Memory B cell (primary cell): ENCODE data around the gene ARL14EP.

Source experiments
- ATAC-seq: fragments of 150-1000 bp; cut with Tn5 transposase; 2 replicates; pipeline ENCODE4 v1.10.0; 2021; ENCODE audit warnings: low read depth, mild to moderate bottlenecking, moderate library complexity
- DNase-seq, 2 donors: peaks; one replicate each; pipeline ENCODE4 v3.0.0; 2022; ENCODE audit warnings: low spot score in 2 of 2
- H3K27ac Mint-ChIP-seq: one replicate; pipeline ENCODE4 v1.8.0; 2022; ENCODE audit warnings: mild to moderate bottlenecking, moderate library complexity, mixed read lengths
- H3K27me3 Mint-ChIP-seq: one replicate; pipeline ENCODE4 v1.8.0; 2022; ENCODE audit warnings: mixed read lengths
- H3K36me3 Mint-ChIP-seq: one replicate; pipeline ENCODE4 v1.8.0; 2022; ENCODE audit warnings: mild to moderate bottlenecking, mixed read lengths
- H3K4me1 Mint-ChIP-seq: one replicate; pipeline ENCODE4 v1.8.0; 2022; ENCODE audit warnings: mixed read lengths
- H3K4me3 Mint-ChIP-seq: one replicate; pipeline ENCODE4 v1.8.0; 2022; ENCODE audit warnings: mild to moderate bottlenecking, moderate library complexity, mixed read lengths
- H3K9me3 Mint-ChIP-seq: one replicate; pipeline ENCODE4 v1.8.0; 2022; ENCODE audit warnings: mixed read lengths

ARL14EP gene

DNA sequence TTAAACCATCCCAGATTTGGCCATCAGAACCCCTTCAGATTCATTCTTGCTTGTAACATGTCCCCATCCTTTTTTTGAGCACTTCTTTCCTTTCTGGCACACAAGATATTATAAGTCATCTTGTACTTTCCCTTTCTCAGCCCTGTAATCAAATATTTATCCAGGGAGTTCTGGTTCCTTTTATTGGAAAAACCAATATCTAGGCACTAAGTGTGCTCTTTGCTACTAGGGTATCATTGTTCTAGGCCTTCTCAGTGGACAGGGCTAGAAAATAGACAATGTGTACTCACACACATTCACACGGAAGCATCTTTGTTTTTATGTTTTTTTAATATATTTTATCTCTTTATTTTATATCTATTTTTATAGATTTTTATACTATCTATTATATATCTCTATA, 47.3 kb downstream of the ARL14EP start:
- Mint-ChIP-seq H3K27me3 (peaks cover 1% of the 10 kb centered on the region), H3K4me1 (no peaks in the 10 kb centered on the region), H3K4me3 (no peak overlapping the region), H3K9me3 (peaks cover 7% of the 10 kb centered on the region), H3K36me3 (no peaks in the 10 kb centered on the region), H3K27ac (no peak overlapping the region)
- no peak for ATAC-seq
- DNase-seq: no peak

DNA sequence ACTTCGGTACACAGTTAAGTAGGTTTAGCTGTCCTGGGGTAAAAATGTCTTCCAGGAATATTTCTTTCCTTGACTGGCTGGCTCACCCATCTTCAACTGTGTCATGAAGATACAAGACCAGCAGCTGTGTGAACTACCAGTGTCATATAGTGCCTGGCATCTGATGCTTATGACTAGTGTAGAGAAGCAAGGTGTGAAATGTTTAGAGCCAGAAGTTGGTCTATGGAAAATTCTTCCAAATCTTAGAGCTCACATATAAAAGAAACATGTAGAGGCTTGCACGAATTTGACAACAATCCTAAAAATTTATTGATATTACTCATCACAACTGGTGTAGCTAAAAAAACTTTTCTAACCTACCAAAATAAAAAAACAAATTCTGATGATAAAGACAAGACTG, 54.4 kb downstream of the ARL14EP start:
- Mint-ChIP-seq H3K27me3 (peaks cover 3% of the 10 kb centered on the region), H3K27ac (no peak overlapping the region), H3K4me3 (no peak overlapping the region), H3K9me3 (no peaks in the 10 kb centered on the region), H3K4me1 (no peaks in the 10 kb centered on the region), H3K36me3 (no peaks in the 10 kb centered on the region)
- ATAC-seq (no peak), DNase-seq (no peak)

DNA sequence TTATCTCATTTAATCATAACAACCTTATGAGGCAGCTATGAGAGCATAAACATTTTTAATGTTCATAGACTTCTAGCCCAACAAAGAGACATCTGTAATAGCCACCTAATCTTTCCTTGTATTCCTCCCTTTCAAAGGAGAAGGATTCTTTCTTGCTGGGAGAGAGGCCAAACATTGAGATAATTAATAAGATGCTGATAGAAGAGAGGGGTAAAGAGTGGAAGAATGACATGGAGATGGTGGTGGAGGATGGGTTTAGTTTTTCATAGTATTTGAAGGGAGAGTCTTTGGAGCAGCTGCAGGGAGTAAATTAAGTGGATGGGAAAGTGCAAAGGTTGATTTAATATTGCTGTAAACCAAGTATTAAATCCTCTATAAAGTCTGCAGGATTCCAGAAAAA, 57.9 kb downstream of the ARL14EP start:
- Mint-ChIP-seq H3K4me1 (no peaks in the 10 kb centered on the region), H3K27ac (no peak overlapping the region), H3K4me3 (no peak overlapping the region), H3K36me3 (no peaks in the 10 kb centered on the region), H3K27me3 (peaks cover 3% of the 10 kb centered on the region), H3K9me3 (no peaks in the 10 kb centered on the region)
- ATAC-seq (no peak), DNase-seq (no peak)

DNA sequence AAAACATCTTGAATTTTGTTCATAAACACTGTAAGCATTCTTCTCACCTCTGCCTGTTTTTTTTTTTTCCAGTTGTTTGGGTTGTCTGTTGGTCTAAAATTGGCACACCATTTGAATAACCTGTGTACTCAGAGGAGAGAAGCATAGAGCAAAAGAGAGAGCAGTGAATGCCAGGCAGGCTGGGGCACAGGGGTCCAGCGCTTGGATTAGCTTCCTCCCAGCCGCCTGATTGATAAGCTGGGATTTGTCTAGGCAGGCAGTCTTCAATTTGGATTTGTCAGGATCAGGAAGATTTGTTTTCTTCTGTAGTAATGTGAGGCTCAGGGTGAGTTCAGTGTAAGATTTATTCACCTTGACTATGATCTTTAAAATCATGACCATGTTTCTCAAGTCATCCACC, 59.0 kb downstream of the ARL14EP start:
- no peak overlapping the region for H3K4me3 Mint-ChIP-seq
- no peak overlapping the region for H3K27ac Mint-ChIP-seq
- no peaks in the 10 kb centered on the region for H3K4me1 Mint-ChIP-seq
- no peaks in the 10 kb centered on the region for H3K9me3 Mint-ChIP-seq
- H3K36me3 Mint-ChIP-seq: no peaks in the 10 kb centered on the region
- no peak for DNase-seq
- ATAC-seq: no peak
- H3K27me3 Mint-ChIP-seq: peaks cover 3% of the 10 kb centered on the region
